ENCODE results near the gene SLC9A3. TPM values are rescaled to one million over a fixed set of nuclear protein-coding genes. Genes with fewer than 3 reads are reported as not detected.

SLC9A3 gene
- total and polyA plus RNA-seq, 12 donors, result 0.53 to 1.5 (median 1.0) TPM

DNA sequence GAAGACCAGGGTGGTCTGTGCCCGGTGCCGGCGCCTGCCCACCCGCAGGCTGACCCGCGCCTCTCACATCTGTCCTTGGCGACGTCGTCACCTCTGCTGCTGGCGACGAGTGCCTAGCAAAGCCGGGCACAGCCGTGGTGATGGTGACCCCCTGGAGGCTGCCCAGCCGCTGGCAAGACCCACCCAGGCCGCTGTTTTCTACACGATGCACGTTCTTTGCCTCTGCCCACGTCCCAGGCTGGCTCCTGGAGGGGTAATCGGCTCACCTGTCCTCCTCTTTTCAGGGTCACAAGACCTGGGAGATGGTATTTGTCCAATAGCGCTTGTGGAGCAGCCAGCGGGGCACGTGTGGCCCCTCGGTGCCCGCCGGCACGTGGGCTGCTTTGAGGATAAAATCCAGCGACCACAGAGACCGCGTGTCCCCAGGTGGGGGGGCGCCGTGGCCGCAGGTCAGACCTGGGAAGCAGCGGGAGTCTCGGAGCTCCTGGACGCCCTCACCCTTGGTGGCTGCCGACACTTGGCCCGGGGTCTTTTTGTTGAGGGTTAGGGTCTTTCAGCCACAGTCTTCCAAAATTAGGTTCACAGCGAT lies 29.5 kb downstream of the SLC9A3 start:
- H3K4me1 ChIP-seq, result no peaks in the 10 kb centered on the region
- no peak overlapping the region for H3K4me3 ChIP-seq
- H3K36me3 ChIP-seq, result no peaks in the 10 kb centered on the region
- no peak for DNase-seq
- peaks cover 0 to 78% (median 60%) of the 10 kb centered on the region in 7 donors for H3K27me3 ChIP-seq
- ATAC-seq, result no peak
- WGBS, 2 donors, result 87 to 89% methylated on average over 38 of the region's 38 CpGs
- H3K27ac ChIP-seq, result no peak overlapping the region
- TF ChIP-seq, protein P1, sequence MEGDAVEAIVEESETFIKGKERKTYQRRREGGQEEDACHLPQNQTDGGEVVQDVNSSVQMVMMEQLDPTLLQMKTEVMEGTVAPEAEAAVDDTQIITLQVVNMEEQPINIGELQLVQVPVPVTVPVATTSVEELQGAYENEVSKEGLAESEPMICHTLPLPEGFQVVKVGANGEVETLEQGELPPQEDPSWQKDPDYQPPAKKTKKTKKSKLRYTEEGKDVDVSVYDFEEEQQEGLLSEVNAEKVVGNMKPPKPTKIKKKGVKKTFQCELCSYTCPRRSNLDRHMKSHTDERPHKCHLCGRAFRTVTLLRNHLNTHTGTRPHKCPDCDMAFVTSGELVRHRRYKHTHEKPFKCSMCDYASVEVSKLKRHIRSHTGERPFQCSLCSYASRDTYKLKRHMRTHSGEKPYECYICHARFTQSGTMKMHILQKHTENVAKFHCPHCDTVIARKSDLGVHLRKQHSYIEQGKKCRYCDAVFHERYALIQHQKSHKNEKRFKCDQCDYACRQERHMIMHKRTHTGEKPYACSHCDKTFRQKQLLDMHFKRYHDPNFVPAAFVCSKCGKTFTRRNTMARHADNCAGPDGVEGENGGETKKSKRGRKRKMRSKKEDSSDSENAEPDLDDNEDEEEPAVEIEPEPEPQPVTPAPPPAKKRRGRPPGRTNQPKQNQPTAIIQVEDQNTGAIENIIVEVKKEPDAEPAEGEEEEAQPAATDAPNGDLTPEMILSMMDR (IDR thresholded peaks at IDR 0.05), result no peak
- intact Hi-C loops (cut with DNase I), result no loop called here
- H3K9me3 ChIP-seq, result no peaks in the 10 kb centered on the region

- H3K4me1 ChIP-seq, result no peaks in the 10 kb centered on the region
- no peaks in the 10 kb centered on the region for H3K9me3 ChIP-seq
- DNase-seq, result no peak
- ATAC-seq, result no peak
- H3K27ac ChIP-seq, result no peak overlapping the region
- H3K4me3 ChIP-seq, result no peak overlapping the region
- TF ChIP-seq, protein P1 (IDR thresholded peaks at IDR 0.05), result no peak
- WGBS, 2 donors, result 54 to 56% methylated on average over 13 of the region's 13 CpGs
- no peaks in the 10 kb centered on the region for H3K36me3 ChIP-seq
- H3K27me3 ChIP-seq, result peaks cover 0 to 74% (median 56%) of the 10 kb centered on the region in 7 donors
- intact Hi-C loops (cut with DNase I), result no loop called here
Measured at GRCh38 chr5:493758-494157, 30.5 kb downstream of the SLC9A3 start.

GRCh38 chr5:493119-493701 lies 31.0 kb downstream of the SLC9A3 start:
- DNase-seq, result no peak
- 55 to 56% methylated on average over 26 of the region's 26 CpGs for WGBS, 2 donors
- no peak for ATAC-seq

DNA sequence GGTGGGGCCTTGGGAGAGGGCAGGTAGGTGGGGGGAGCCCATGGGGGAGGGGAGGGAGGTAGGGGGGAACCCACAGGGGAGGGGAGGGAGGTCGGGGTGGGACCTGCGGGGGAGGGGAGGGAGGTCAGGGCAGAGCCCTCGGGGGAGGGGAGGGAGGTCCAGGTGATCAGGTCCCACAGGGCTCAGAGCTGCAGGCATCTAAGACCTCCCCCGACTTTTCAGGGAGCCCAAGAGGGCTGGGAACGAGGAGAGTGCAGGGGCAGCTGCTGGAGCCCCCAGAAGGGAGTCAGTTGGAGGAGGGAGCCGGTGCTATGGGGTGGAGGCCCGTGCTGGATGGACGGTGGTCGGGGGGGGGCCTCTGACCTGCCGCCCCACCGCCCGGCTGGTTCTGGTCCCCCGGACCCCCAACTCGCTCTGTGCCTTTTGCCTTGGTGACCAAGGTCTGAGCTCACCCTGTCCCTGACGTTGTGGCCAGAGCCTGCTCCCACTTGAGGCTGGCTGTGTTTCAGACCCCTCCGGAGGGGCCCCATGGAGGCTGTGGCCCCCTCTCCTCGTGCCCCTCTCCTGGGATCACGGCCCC lies 31.8 kb downstream of the SLC9A3 start:
- intact Hi-C loops (cut with DNase I), result no loop called here
- H3K4me3 ChIP-seq, result no peak overlapping the region
- H3K27me3 ChIP-seq, result peaks cover 0 to 72% (median 47%) of the 10 kb centered on the region in 7 donors
- DNase-seq (no peak), ATAC-seq (no peak)
- H3K27ac ChIP-seq, result no peak overlapping the region
- H3K9me3 ChIP-seq, result no peaks in the 10 kb centered on the region
- TF ChIP-seq, protein P1 (IDR thresholded peaks at IDR 0.05), result no peak
- 50 to 64% methylated on average over 11 to 18 of the region's 18 CpGs for WGBS, 2 donors
- no peaks in the 10 kb centered on the region for H3K4me1 ChIP-seq
- H3K36me3 ChIP-seq, result no peaks in the 10 kb centered on the region

More at GRCh38 chr5:493119-493701, 31.0 kb downstream of the SLC9A3 start:
- Histone ChIP-seq H3K4me3 (no peak overlapping the region), H3K36me3 (no peaks in the 10 kb centered on the region), H3K27me3 (peaks cover 0 to 72% (median 52%) of the 10 kb centered on the region in 7 donors), H3K27ac (no peak overlapping the region), H3K4me1 (no peaks in the 10 kb centered on the region), H3K9me3 (no peaks in the 10 kb centered on the region)
- TF ChIP-seq, protein P1 (IDR thresholded peaks at IDR 0.05), result no peak
- intact Hi-C loops (cut with DNase I), result no loop called here

Measured in heart right ventricle (tissue), 16 donors.